ENCODE results near the gene TRIM44.

GRCh38 chr11:35861191-35861590 lies 198.6 kb downstream of the TRIM44 start:
- TF ChIP-seq CTCF (IDR thresholded peaks at IDR 0.05; ENCODE audit: extremely low read depth in 1 of 2, insufficient read depth in 1 of 2, low read depth in 1 of 2, low read length in 2 of 2) (no peak), POLR2A (IDR thresholded peaks at IDR 0.05; ENCODE audit: low read depth, low read length) (no peak), EZH2 (IDR thresholded peaks at IDR 0.05; ENCODE audit: borderline replicate concordance, low read depth, low read length, severe bottlenecking) (no peak), GATA2 (IDR thresholded peaks at IDR 0.05; ENCODE audit: insufficient read depth, insufficient read length, low read depth, low read length) (no peak), POLR2AphosphoS5 (IDR thresholded peaks at IDR 0.05; ENCODE audit: insufficient read depth, low read depth, low read length) (no peak), FOS (IDR thresholded peaks at IDR 0.05; ENCODE audit: borderline replicate concordance, insufficient read depth, low read length) (no peak), JUN (IDR thresholded peaks at IDR 0.05; ENCODE audit: borderline replicate concordance, insufficient read depth, insufficient read length, low read depth) (no peak)
